Endothelial cell of umbilical vein (primary cell): ENCODE data around the gene TRIP11. TPM values are rescaled to one million over a fixed set of nuclear protein-coding genes. Genes with fewer than 3 reads are reported as not detected.

ENCODE experiments used
- BruUV-seq: library from RNA; stranded (reverse); fragments of 400-500 nt; replicated peaks from 2 replicates; lab custom pipeline; 2021; lab: Mats Ljungman, UMichigan
- CTCF ChIA-PET: fragments of 300-600, 350-600 bp; sonication (Branson Sonifier 250); formaldehyde crosslinking; loops from one replicate; lab custom pipeline; 2021; ENCODE audit warnings: antibody characterized with exemption, inconsistent platforms; lab: Charles Lee
- POLR2A ChIA-PET: fragments of 300-600, 350-600 bp; sonication (Branson Sonifier 250); formaldehyde crosslinking; loops from one replicate; lab custom pipeline; 2021; ENCODE audit warnings: antibody characterized with exemption, inconsistent platforms; lab: Charles Lee
- DNase-seq: peaks from one replicate; pipeline ENCODE4 v3.0.0-alpha.2; 2011; ENCODE audit warnings: low read depth, low spot score
- FAIRE-seq: peaks from 2 replicates; lab custom pipeline; 2011; peaks lifted over from hg19 to GRCh38; lab: Jason Lieb, UNC
- H2AFZ ChIP-seq: 2 replicates; pipeline ENCODE4 v1.6.0; 2012; ENCODE audit warnings: low read depth, low read length, control low read depth, inconsistent platforms
- H3K27ac ChIP-seq: 2 replicates; pipeline ENCODE4 v1.5.1; 2011; ENCODE audit warnings: low read depth, mild to moderate bottlenecking, control low read depth, low read length, moderate library complexity; ENCODE audit not compliant: insufficient read depth
- H3K27me3 ChIP-seq, 2 experiments: 2 replicates each; pipeline versions ENCODE4 v1.6.0 to v1.6.1; 2011; ENCODE audit warnings: low read length in 2 of 2, mixed read lengths in 1 of 2; ENCODE audit not compliant: control insufficient read depth in 2 of 2, insufficient read depth in 2 of 2
- H3K36me3 ChIP-seq, 2 experiments: 2 replicates in 1 of 2; 3 replicates in 1 of 2; pipeline ENCODE4 v1.5.1; 2011; ENCODE audit warnings: low read length in 2 of 2, mild to moderate bottlenecking in 1 of 2, moderate library complexity in 1 of 2; ENCODE audit not compliant: control insufficient read depth in 2 of 2, insufficient read depth in 2 of 2; ENCODE audit errors: extremely low read depth in 1 of 2
- H3K4me1 ChIP-seq: 3 replicates; pipeline ENCODE4 v1.5.1; 2011; ENCODE audit warnings: mild to moderate bottlenecking, low read length; ENCODE audit not compliant: control insufficient read depth, insufficient read depth; ENCODE audit errors: extremely low read depth
- H3K4me2 ChIP-seq: 2 replicates; pipeline ENCODE4 v1.6.1; 2011; ENCODE audit warnings: low read length, control low read depth, mixed read lengths; ENCODE audit not compliant: insufficient read depth
- H3K4me3 ChIP-seq, 3 experiments: fragments of 200-600 bp in 1 of 3; sonication (generic), shearing (Covaris generic) in 1 of 3; replicated peaks in 1 of 3; 2 replicates each; pipeline ENCODE4 v1.5.1; 2011 to 2016; ENCODE audit warnings: control low read depth in 3 of 3, low read length in 3 of 3, mild to moderate bottlenecking in 2 of 3, inconsistent platforms in 1 of 3, low read depth in 1 of 3, moderate library complexity in 1 of 3; ENCODE audit not compliant: insufficient read depth in 1 of 3
- H3K79me2 ChIP-seq: 2 replicates; pipeline ENCODE4 v1.6.0; 2012; ENCODE audit warnings: low read length, inconsistent platforms; ENCODE audit not compliant: control insufficient read depth, insufficient read depth
- H3K9ac ChIP-seq: replicated peaks from 2 replicates; pipeline ENCODE3; 2011; ENCODE audit warnings: low read length, control low read depth; ENCODE audit not compliant: insufficient read depth; ENCODE audit errors: extremely low read depth
- H3K9me1 ChIP-seq: replicated peaks from 3 replicates; pipeline ENCODE4 v1.6.0; 2011; ENCODE audit warnings: mild to moderate bottlenecking, low read length; ENCODE audit not compliant: control insufficient read depth, insufficient read depth; ENCODE audit errors: extremely low read depth
- H3K9me3 ChIP-seq: replicated peaks from 2 replicates; pipeline ENCODE4 v1.5.1; 2012; ENCODE audit warnings: low read length, inconsistent platforms; ENCODE audit not compliant: control insufficient read depth, insufficient read depth
- H4K20me1 ChIP-seq: replicated peaks from 2 replicates; pipeline ENCODE3; 2011; ENCODE audit warnings: mild to moderate bottlenecking, low read length; ENCODE audit not compliant: control insufficient read depth, insufficient read depth; ENCODE audit errors: extremely low read depth
- CTCF ChIP-seq, 2 donors: IDR thresholded peaks; 1 replicate in 1 of 2; 2 replicates in 1 of 2; pipeline ENCODE4 v1.5.1; 2011; ENCODE audit warnings: low read length in 2 of 2, mild to moderate bottlenecking in 2 of 2, moderate library complexity in 2 of 2, control low read depth in 1 of 2, inconsistent platforms in 1 of 2, low read depth in 1 of 2; ENCODE audit not compliant: insufficient read depth in 1 of 2; ENCODE audit errors: extremely low read depth in 1 of 2
- EZH2 ChIP-seq: IDR thresholded peaks from 2 replicates; pipeline ENCODE4 v1.6.1; 2012; ENCODE audit warnings: borderline replicate concordance, low read depth, mild to moderate bottlenecking, moderate library complexity, low read length, inconsistent platforms; ENCODE audit not compliant: severe bottlenecking
- FOS ChIP-seq: IDR thresholded peaks from 2 replicates; pipeline ENCODE4 v1.6.1; 2011; ENCODE audit warnings: mild to moderate bottlenecking, low read length, moderate library complexity, borderline replicate concordance; ENCODE audit not compliant: insufficient read depth
- GATA2 ChIP-seq: IDR thresholded peaks from 2 replicates; pipeline ENCODE4 v1.7.0; 2011; ENCODE audit warnings: low read depth, mild to moderate bottlenecking, moderate library complexity, mixed read lengths, low read length; ENCODE audit not compliant: insufficient read length, insufficient read depth
- JUN ChIP-seq: IDR thresholded peaks from 2 replicates; pipeline ENCODE4 v1.6.1; 2011; ENCODE audit warnings: borderline replicate concordance, low read depth; ENCODE audit not compliant: insufficient read length, insufficient read depth
- MAX ChIP-seq: IDR thresholded peaks from 2 replicates; pipeline ENCODE4 v1.6.1; 2011; ENCODE audit not compliant: insufficient read depth, insufficient read length
- MYC ChIP-seq: IDR thresholded peaks from one replicate; pipeline ENCODE4 v1.6.1; 2011; ENCODE audit warnings: mild to moderate bottlenecking, low read depth, low read length
- POLR2A ChIP-seq: IDR thresholded peaks from 2 replicates; pipeline ENCODE4 v1.6.1; 2012; ENCODE audit warnings: low read depth, mild to moderate bottlenecking, control low read depth, low read length
- POLR2AphosphoS5 ChIP-seq: IDR thresholded peaks from 2 replicates; pipeline ENCODE4 v1.6.1; 2012; ENCODE audit warnings: low read depth, mild to moderate bottlenecking, control low read depth, low read length, moderate library complexity; ENCODE audit not compliant: insufficient read depth
- dilution Hi-C: fragments of 300-500 bp; cut with MboI; formaldehyde crosslinking; loops from one replicate; pipeline ENCODE4 v1.15.0; 2019; ENCODE audit warnings: low sequenced_read_pairs; ENCODE audit not compliant: extremely low pct_ligation_motif_present
- intact Hi-C: fragments of 100-400 bp; cut with micrococcal nuclease; formaldehyde crosslinking; loops from one replicate; pipeline ENCODE4 v1.10.0; 2022
- polyA plus RNA-seq, 4 experiments: library from polyadenylated mRNA; depleted of rRNA in 3 of 4; stranded (reverse) in 3 of 4; unstranded in 1 of 4; fragments of >200 nt; gene quantifications; 2 replicates each; pipeline versions ENCODE4 v1.2.1 to v1.2.3, GENCODE V29; 2011 to 2012; ENCODE audit warnings: missing spikeins in 1 of 4
- total RNA-seq: library from RNA; stranded (reverse); gene quantifications from 2 replicates; pipeline ENCODE4 v1.2.3, GENCODE V29; 2021

Gene TRIP11
- total and polyA plus RNA-seq, 2 donors (not counting 3 experiments of a cell fraction or from before 2014, with no cell fraction given), result 7.0 to 58.0 TPM

GRCh38 chr14:91920526-91920925 lies 119.3 kb downstream of the TRIP11 start:
- ChIA-PET POLR2A (no interaction called here), CTCF (interaction anchor here (1.1 to 1.2 kb wide), 2 partner anchors 9 to 76 kb away, joined by 3 to 4 read pairs; no protein-coding TSS in a partner anchor)
- BruUV-seq, result no TSS peak
- Histone ChIP-seq H3K4me1 (no peaks in the 10 kb centered on the region), H3K9ac (no peak overlapping the region), H3K9me1 (no peaks in the 10 kb centered on the region), H3K27me3 (no peaks in the 10 kb centered on the region), H3K79me2 (no peaks in the 10 kb centered on the region), H3K36me3 (no peaks in the 10 kb centered on the region), H3K9me3 (no peaks in the 10 kb centered on the region), H2AFZ (no peak overlapping the region), H4K20me1 (no peaks in the 10 kb centered on the region), H3K4me3 (no peak overlapping the region), H3K4me2 (no peak overlapping the region), H3K27ac (no peak overlapping the region)
- DNase-seq (no peak), FAIRE-seq (no peak)
- intact Hi-C loops (no loop called here), dilution Hi-C loops (no loop called here)
- TF ChIP-seq MYC, result no peak
- TF ChIP-seq GATA2, result no peak
- TF ChIP-seq POLR2A, result no peak
- no peak for TF ChIP-seq JUN
- TF ChIP-seq POLR2AphosphoS5, result no peak
- no peak for TF ChIP-seq FOS
- TF ChIP-seq CTCF (IDR thresholded peaks at IDR 0.05; ENCODE audit: extremely low read depth in 1 of 2, insufficient read depth in 1 of 2, low read depth in 1 of 2, low read length in 2 of 2), result no peak
- no peak for TF ChIP-seq EZH2
- TF ChIP-seq MAX, result no peak
